T-cell (primary cell): Measurements from ENCODE around the gene UGGT2. TPM values are rescaled to one million over a fixed set of nuclear protein-coding genes. Genes with fewer than 3 reads are reported as not detected.
"Not testable (repeated sequence)": the region's sequence is repeated elsewhere in the genome, so short reads cannot be mapped to it uniquely, and the experiment has no call there.

Experiments used
- ATAC-seq, 4 experiments: fragments of 200-7000 bp in 3 of 4; fragments of 150-1000 bp in 1 of 4; cut with Tn5 transposase; replicated peaks in 1 of 4; 1 replicate in 3 of 4; 2 replicates in 1 of 4; pipeline ENCODE4 v1.10.0; 2021; ENCODE audit warnings: moderate library complexity in 3 of 4, mild to moderate bottlenecking in 2 of 4, moderate number of reproducible peaks in 1 of 4
- CTCF ChIA-PET, 2 donors: fragments of 300-600 bp; sonication (Branson Sonifier 250); formaldehyde crosslinking; loops; one replicate each; lab custom pipeline; 2022; ENCODE audit warnings: antibody characterized with exemption in 2 of 2; lab: Charles Lee
- POLR2A ChIA-PET, 2 donors: fragments of 300-600 bp; sonication (Branson Sonifier 250); formaldehyde crosslinking; loops; one replicate each; lab custom pipeline; 2022; ENCODE audit warnings: antibody characterized with exemption in 2 of 2; lab: Charles Lee
- DNase-seq, 35 experiments: peaks; one replicate each; pipeline versions ENCODE4 v3.0.0 to v3.0.0-alpha.2; 2013 to 2023
- H3K27ac ChIP-seq: one replicate; pipeline ENCODE4 v1.5.1; 2013; ENCODE audit warnings: low read length
- H3K27me3 ChIP-seq, 2 experiments: replicated peaks in 1 of 2; 1 replicate in 1 of 2; 2 replicates in 1 of 2; pipeline versions ENCODE4 v1.6.1 to v1.7.0; 2013; ENCODE audit warnings: low read length in 1 of 2, mixed read lengths in 1 of 2; ENCODE audit not compliant: control insufficient read depth in 2 of 2, insufficient read depth in 2 of 2; ENCODE audit errors: extremely low read depth in 1 of 2
- H3K36me3 ChIP-seq, 2 donors: 1 replicate in 1 of 2; 2 replicates in 1 of 2; pipeline versions ENCODE4 v1.6.1 to v1.7.0; 2013; ENCODE audit warnings: low read length in 1 of 2; ENCODE audit not compliant: control insufficient read depth in 2 of 2, insufficient read depth in 1 of 2; ENCODE audit errors: extremely low read depth in 1 of 2
- H3K4me1 ChIP-seq, 2 experiments: 1 replicate in 1 of 2; 2 replicates in 1 of 2; pipeline versions ENCODE4 v1.6.1 to v1.7.0; 2013; ENCODE audit warnings: low read length in 2 of 2, mixed read lengths in 1 of 2; ENCODE audit not compliant: insufficient read depth in 2 of 2, control insufficient read depth in 1 of 2; ENCODE audit errors: extremely low read depth in 1 of 2
- H3K4me3 ChIP-seq, 2 donors: 1 replicate in 1 of 2; 2 replicates in 1 of 2; pipeline versions ENCODE4 v1.5.1 to v1.7.0; 2013; ENCODE audit warnings: mild to moderate bottlenecking in 2 of 2, low read length in 1 of 2, moderate library complexity in 1 of 2; ENCODE audit not compliant: control insufficient read depth in 1 of 2; ENCODE audit errors: extremely low read depth in 1 of 2
- H3K9me3 ChIP-seq: 2 replicates; pipeline ENCODE4 v1.7.0; 2013
- H3K27ac Mint-ChIP-seq, 2 donors: one replicate each; pipeline ENCODE4 v1.8.0; 2020 to 2021; ENCODE audit warnings: mild to moderate bottlenecking in 2 of 2, mixed read lengths in 2 of 2
- H3K27me3 Mint-ChIP-seq, 2 donors: one replicate each; pipeline ENCODE4 v1.8.0; 2021 to 2022; ENCODE audit warnings: mixed read lengths in 2 of 2
- H3K36me3 Mint-ChIP-seq: one replicate; pipeline ENCODE4 v1.8.0; 2021; ENCODE audit warnings: mixed read lengths
- H3K4me1 Mint-ChIP-seq, 3 donors: one replicate each; pipeline ENCODE4 v1.8.0; 2020 to 2022; ENCODE audit warnings: mixed read lengths in 3 of 3, mild to moderate bottlenecking in 1 of 3
- H3K4me3 Mint-ChIP-seq, 3 donors: one replicate each; pipeline ENCODE4 v1.8.0; 2020 to 2022; ENCODE audit warnings: mild to moderate bottlenecking in 3 of 3, mixed read lengths in 3 of 3, moderate library complexity in 3 of 3
- H3K9me3 Mint-ChIP-seq, 3 donors: one replicate each; pipeline ENCODE4 v1.8.0; 2020 to 2022; ENCODE audit warnings: mixed read lengths in 3 of 3
- WGBS: methylation state at CpG from one replicate; pipeline ENCODE4 v1.1.5; 2013; ENCODE audit warnings: missing lambda C conversion rate; ENCODE audit not compliant: insufficient coverage; 5-methylcytosine and 5-hydroxymethylcytosine counted together
- total RNA-seq, 35 experiments: library from RNA in 6 of 35; stranded (reverse) in 6 of 35; fragments of 120-200 nt in 1 of 35; gene quantifications; one replicate each; pipeline versions ENCODE4 v1.2.1 to v1.2.4 and lab custom pipeline; 2013 to 2026

Gene UGGT2
- total RNA-seq, 5 donors from 2014 or later (not counting 1 experiment from before 2014, with no cell fraction given), result 0.13 to 0.59 (median 0.42) TPM; not detected in 1

GRCh38 chr13:95789315-95789714 lies 263.9 kb downstream of the UGGT2 start:
- H3K27ac ChIP-seq, DNase-seq, H3K9me3 Mint-ChIP-seq, H3K4me1 Mint-ChIP-seq, H3K27me3 Mint-ChIP-seq, ATAC-seq, POLR2A ChIA-PET, H3K9me3 ChIP-seq, H3K4me1 ChIP-seq, H3K4me3 Mint-ChIP-seq, H3K27ac Mint-ChIP-seq, H3K4me3 ChIP-seq, H3K27me3 ChIP-seq: not testable (repeated sequence)
- H3K36me3 ChIP-seq, result peaks cover 14 to 61% of the 10 kb centered on the region in 2 donors
- H3K36me3 Mint-ChIP-seq, result peaks cover 86% of the 10 kb centered on the region
- CTCF ChIA-PET, result interaction anchor here (0.6 kb wide), 2 partner anchors 17 to 144 kb away, joined by 3 to 4 read pairs; no protein-coding TSS in a partner anchor

DNA sequence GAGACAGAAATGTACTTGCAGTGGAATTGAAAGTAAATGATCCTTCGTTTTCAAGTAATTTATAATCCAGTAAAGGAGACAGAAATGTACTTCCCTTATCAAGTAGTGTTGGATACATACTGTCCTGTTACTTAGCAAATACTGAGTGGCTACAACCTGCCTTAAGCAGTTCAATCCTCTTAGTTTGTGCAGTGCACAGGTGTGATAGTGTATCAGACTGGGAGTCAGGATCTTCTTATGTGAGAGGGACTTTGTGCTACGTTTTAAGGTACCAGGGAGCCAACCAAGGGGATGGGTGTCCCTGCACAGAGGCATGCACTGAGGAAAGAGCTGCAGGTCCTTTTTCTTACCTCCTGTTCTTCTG lies 265.1 kb downstream of the UGGT2 start:
- Mint-ChIP-seq H3K9me3 (peaks cover 0 to 5% (median 5%) of the 10 kb centered on the region in 3 donors), H3K27me3 (no peaks in the 10 kb centered on the region), H3K27ac (no peak overlapping the region), H3K36me3 (peaks cover 81% of the 10 kb centered on the region), H3K4me1 (no peaks in the 10 kb centered on the region), H3K4me3 (no peak overlapping the region)
- POLR2A ChIA-PET, result no interaction called here
- H3K27me3 ChIP-seq, result no peaks in the 10 kb centered on the region
- no peak for DNase-seq
- peaks cover 14 to 64% of the 10 kb centered on the region in 2 donors for H3K36me3 ChIP-seq
- ATAC-seq, result no peak
- no peaks in the 10 kb centered on the region for H3K4me1 ChIP-seq
- no peaks in the 10 kb centered on the region for H3K9me3 ChIP-seq
- H3K27ac ChIP-seq, result no peak overlapping the region
- WGBS, result 100% methylated on average over 1 of the region's 2 CpGs
- CTCF ChIA-PET, result no interaction called here
- no peak overlapping the region for H3K4me3 ChIP-seq

DNA sequence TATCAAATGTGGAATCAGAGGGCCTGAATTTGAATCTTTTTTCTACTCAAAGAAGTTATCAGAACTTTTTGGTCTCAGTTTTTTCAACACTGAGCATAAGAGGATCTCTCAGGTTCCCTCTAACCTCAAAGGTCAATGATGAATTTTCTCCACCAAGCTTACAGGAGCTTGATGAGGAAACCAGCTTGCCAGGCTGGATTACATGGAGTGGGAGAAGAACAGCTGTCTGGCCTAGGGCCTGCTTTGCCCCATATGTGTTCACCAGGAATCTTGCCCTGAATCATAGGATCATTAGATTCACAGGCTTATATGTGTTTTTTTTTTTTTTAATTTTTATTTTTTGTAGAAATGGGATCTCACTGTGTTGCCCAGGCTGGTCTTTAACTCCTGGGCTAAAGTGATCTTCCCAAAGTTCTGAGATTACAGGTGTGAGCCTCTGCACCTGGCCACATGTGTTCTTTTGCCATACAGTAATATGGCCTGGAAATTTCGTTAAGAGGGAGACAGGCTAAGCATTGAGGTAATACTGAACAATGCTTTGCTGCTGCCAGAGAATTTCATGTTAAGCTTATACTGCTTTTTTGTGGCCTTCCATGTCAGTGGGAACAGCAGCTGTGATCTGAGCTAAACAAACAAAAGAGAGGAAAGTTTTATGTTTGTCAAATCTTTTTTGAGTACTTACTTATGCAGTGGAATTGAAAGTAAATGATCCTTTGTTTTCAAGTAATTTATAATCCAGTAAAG lies 265.7 kb downstream of the UGGT2 start:
- DNase-seq, result no peak
- H3K4me1 Mint-ChIP-seq, result no peaks in the 10 kb centered on the region
- Histone ChIP-seq H3K4me1 (no peaks in the 10 kb centered on the region), H3K4me3 (no peak overlapping the region), H3K9me3 (no peaks in the 10 kb centered on the region), H3K27me3 (no peaks in the 10 kb centered on the region), H3K27ac (no peak overlapping the region), H3K36me3 (peaks cover 14 to 59% of the 10 kb centered on the region in 2 donors)
- ATAC-seq, result no peak
- no peak overlapping the region for H3K27ac Mint-ChIP-seq
- WGBS, result 100% methylated on average over 1 of the region's 1 CpG
- ChIA-PET CTCF (interaction anchor here in 1 of 2 donors (0.7 kb wide), 1 partner anchor 232 kb away, joined by 3 read pairs; no protein-coding TSS in a partner anchor), POLR2A (no interaction called here)
- peaks cover 0 to 5% (median 5%) of the 10 kb centered on the region in 3 donors for H3K9me3 Mint-ChIP-seq
- H3K36me3 Mint-ChIP-seq, result peaks cover 76% of the 10 kb centered on the region
- no peaks in the 10 kb centered on the region for H3K27me3 Mint-ChIP-seq
- H3K4me3 Mint-ChIP-seq, result no peak overlapping the region

DNA sequence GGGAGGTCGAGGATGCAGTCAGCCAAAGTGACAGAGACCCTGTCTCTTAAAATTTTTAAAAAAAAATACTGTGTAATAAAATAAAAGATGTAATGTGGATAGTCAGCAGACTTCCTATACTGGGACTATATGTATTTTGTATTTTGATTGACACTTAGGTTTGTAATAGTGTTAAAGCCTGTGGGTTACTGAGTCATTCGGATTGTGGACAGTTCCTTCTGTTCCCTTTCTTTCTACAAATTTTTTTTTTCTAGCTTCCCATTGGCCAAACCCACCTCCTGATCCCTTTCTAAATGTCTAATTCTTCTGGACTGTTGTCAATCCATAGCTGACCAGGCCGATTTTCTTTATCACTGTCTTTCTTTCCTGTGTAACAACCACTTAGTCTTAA lies 268.3 kb downstream of the UGGT2 start:
- Mint-ChIP-seq H3K9me3 (peaks cover 0 to 5% (median 5%) of the 10 kb centered on the region in 3 donors), H3K27me3 (no peaks in the 10 kb centered on the region), H3K27ac (no peak overlapping the region), H3K4me1 (no peaks in the 10 kb centered on the region), H3K4me3 (no peak overlapping the region), H3K36me3 (peaks cover 55% of the 10 kb centered on the region)
- CTCF ChIA-PET, result no interaction called here
- Histone ChIP-seq H3K4me3 (no peak overlapping the region), H3K4me1 (no peaks in the 10 kb centered on the region), H3K9me3 (no peaks in the 10 kb centered on the region), H3K27me3 (no peaks in the 10 kb centered on the region), H3K36me3 (peaks cover 9 to 49% of the 10 kb centered on the region in 2 donors), H3K27ac (no peak overlapping the region)
- WGBS, result no CpG with 5 or more reads among the region's 3 CpGs
- POLR2A ChIA-PET, result no interaction called here
- DNase-seq (no peak), ATAC-seq (no peak)

- Mint-ChIP-seq H3K27me3 (no peaks in the 10 kb centered on the region), H3K4me1 (no peaks in the 10 kb centered on the region), H3K36me3 (peaks cover 49% of the 10 kb centered on the region), H3K9me3 (peaks cover 0 to 5% (median 5%) of the 10 kb centered on the region in 3 donors), H3K4me3 (no peak overlapping the region), H3K27ac (no peak overlapping the region)
- DNase-seq (no peak), ATAC-seq (no peak)
- Histone ChIP-seq H3K27me3 (no peaks in the 10 kb centered on the region), H3K9me3 (no peaks in the 10 kb centered on the region), H3K4me3 (no peak overlapping the region), H3K36me3 (peaks cover 9 to 44% of the 10 kb centered on the region in 2 donors), H3K27ac (no peak overlapping the region), H3K4me1 (no peaks in the 10 kb centered on the region)
- ChIA-PET POLR2A (no interaction called here), CTCF (no interaction called here)
- 100% methylated on average over 1 of the region's 6 CpGs for WGBS
These were observed 268.9 kb downstream of the UGGT2 start for GRCh38 chr13:95784161-95784899.

DNA sequence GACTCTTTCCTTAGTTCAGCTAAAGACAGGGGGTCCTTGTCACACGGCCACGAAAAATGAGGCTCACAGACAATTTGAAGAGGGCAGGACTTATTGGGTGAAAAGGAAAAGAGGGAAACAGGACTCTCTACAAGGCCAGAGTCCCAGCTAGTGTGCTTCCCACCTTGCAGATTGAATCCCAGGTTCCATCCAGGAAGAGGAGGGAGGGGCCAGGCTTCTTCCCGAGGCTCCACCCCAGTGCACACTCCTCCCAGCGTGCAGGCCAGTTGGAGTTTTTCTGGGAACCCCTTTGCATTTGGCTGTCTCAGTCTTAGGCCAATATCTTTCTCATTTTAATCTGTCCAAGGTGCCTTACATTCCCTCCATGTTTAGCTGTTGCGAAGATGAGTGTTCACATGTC lies 269.5 kb downstream of the UGGT2 start:
- Mint-ChIP-seq H3K4me3 (no peak overlapping the region), H3K36me3 (peaks cover 44% of the 10 kb centered on the region), H3K27ac (no peak overlapping the region), H3K4me1 (no peaks in the 10 kb centered on the region), H3K9me3 (peaks cover 0 to 4% (median 3%) of the 10 kb centered on the region in 3 donors), H3K27me3 (no peaks in the 10 kb centered on the region)
- Histone ChIP-seq H3K4me1 (no peaks in the 10 kb centered on the region), H3K27me3 (no peaks in the 10 kb centered on the region), H3K36me3 (peaks cover 9 to 40% of the 10 kb centered on the region in 2 donors), H3K27ac (no peak overlapping the region), H3K9me3 (no peaks in the 10 kb centered on the region), H3K4me3 (no peak overlapping the region)
- no peak for DNase-seq
- ATAC-seq, result no peak
- ChIA-PET CTCF (no interaction called here), POLR2A (no interaction called here)
- 95% methylated on average over 3 of the region's 5 CpGs for WGBS
